GM15510 (cell line): ENCODE results near the gene FEV.

Experiments used
- POLR2A ChIP-seq: IDR thresholded peaks from 3 replicates; pipeline ENCODE4 v1.6.1; 2011; ENCODE audit warnings: borderline replicate concordance; ENCODE audit not compliant: insufficient read length; ENCODE audit errors: extremely low read depth

FEV gene

GRCh38 chr2:219001577-219002394 is 16.8 kb upstream of the FEV start:
- no peak for TF ChIP-seq POLR2A

GRCh38 chr2:219001100-219001576 is 16.2 kb upstream of the FEV start:
- no peak for TF ChIP-seq POLR2A

- TF ChIP-seq POLR2A, result no peak
Measured at GRCh38 chr2:219000569-219000960, 15.6 kb upstream of the FEV start.

- TF ChIP-seq POLR2A, result no peak
Measured at GRCh38 chr2:218999881-219000568, 15.0 kb upstream of the FEV start.

GRCh38 chr2:218999021-218999880 is 14.3 kb upstream of the FEV start:
- no peak for TF ChIP-seq POLR2A

GRCh38 chr2:218998414-218999002 is 13.5 kb upstream of the FEV start:
- TF ChIP-seq POLR2A, result no peak

- no peak for TF ChIP-seq POLR2A
Measured at GRCh38 chr2:218997731-218998130, 12.7 kb upstream of the FEV start.

GRCh38 chr2:218996937-218997336 is 12.0 kb upstream of the FEV start:
- TF ChIP-seq POLR2A, result no peak

GRCh38 chr2:218995972-218996711 is 11.2 kb upstream of the FEV start:
- TF ChIP-seq POLR2A, result no peak

GRCh38 chr2:218995561-218995960 is 10.6 kb upstream of the FEV start:
- no peak for TF ChIP-seq POLR2A

GRCh38 chr2:218993345-218994315 is 8.6 kb upstream of the FEV start, which contains the start of gene CRYBA2:
CRYBA2 (minus strand) TSS chr2:218993422; CDS start chr2:218993176, 246 bp downstream.
- TF ChIP-seq POLR2A, result no peak

GRCh38 chr2:218992703-218993344 is 7.8 kb upstream of the FEV start:
- no peak for TF ChIP-seq POLR2A

- no peak for TF ChIP-seq POLR2A
Measured at GRCh38 chr2:218992196-218992595, 7.2 kb upstream of the FEV start.

GRCh38 chr2:218991674-218992168 is 6.7 kb upstream of the FEV start:
- TF ChIP-seq POLR2A, result no peak
